Measurements from ENCODE around the gene PSEN1.

The PSEN1 gene

GRCh38 chr14:73242357-73242901, 106.1 kb downstream of the PSEN1 start:
- no peak overlapping the region for H4K91ac ChIP-seq (ENCODE audit: low read depth, low read length)
- no peak overlapping the region for H2AFZ ChIP-seq (ENCODE audit: insufficient read depth, low read length, poor library complexity)
- H2BK12ac ChIP-seq (ENCODE audit: low read length), result no peak overlapping the region
- H3K23ac ChIP-seq (ENCODE audit: low read length), result no peak overlapping the region
- H3K4me1 ChIP-seq (ENCODE audit: control insufficient read depth in 1 of 2, insufficient read depth in 2 of 2, low read length in 2 of 2), result peaks cover 5 to 7% of the 10 kb centered on the region in 2 experiments
- H3K4me3 ChIP-seq (ENCODE audit: low read depth, low read length), result no peak overlapping the region
- H2AK5ac ChIP-seq (ENCODE audit: low read length), result no peak overlapping the region
- H3K18ac ChIP-seq (ENCODE audit: low read length), result no peak overlapping the region
- H3K4ac ChIP-seq (ENCODE audit: low read depth, low read length), result no peak overlapping the region
- no peak overlapping the region for H2BK120ac ChIP-seq (ENCODE audit: insufficient read depth, low read length, poor library complexity)
- H3K27ac ChIP-seq (ENCODE audit: low read depth, low read length), result no peak overlapping the region
- H4K8ac ChIP-seq (ENCODE audit: low read depth, low read length), result no peak overlapping the region
- H3K79me2 ChIP-seq (ENCODE audit: control insufficient read depth, insufficient read depth, low read length, poor library complexity), result no peaks in the 10 kb centered on the region
- H3K9me3 ChIP-seq (ENCODE audit: insufficient read depth, low read depth, low read length), result peaks cover 2% of the 10 kb centered on the region
- H3K36me3 ChIP-seq (ENCODE audit: control insufficient read depth in 1 of 2, insufficient read depth in 2 of 2, low read length in 2 of 2), result no peaks in the 10 kb centered on the region
- no CpG with 5 or more reads among the region's 6 CpGs for WGBS (ENCODE audit: extremely low coverage, insufficient coverage, insufficient read length)
- H3K9ac ChIP-seq (ENCODE audit: low read length), result no peak overlapping the region
- no peak overlapping the region for H3K14ac ChIP-seq (ENCODE audit: low read length)
- H3K79me1 ChIP-seq (ENCODE audit: low read length), result no peaks in the 10 kb centered on the region
- no peak overlapping the region for H4K12ac ChIP-seq (ENCODE audit: low read depth, low read length)
- DNase-seq, result no peak
- peaks cover 31% of the 10 kb centered on the region for H3K27me3 ChIP-seq (ENCODE audit: insufficient read depth, low read length)
- no peak overlapping the region for H3K4me2 ChIP-seq (ENCODE audit: low read length)
- no peak overlapping the region for H2BK5ac ChIP-seq (ENCODE audit: low read depth, low read length, poor library complexity)

GRCh38 chr14:73243341-73243740, 107.0 kb downstream of the PSEN1 start:
- WGBS (ENCODE audit: extremely low coverage, insufficient coverage, insufficient read length), result no CpG with 5 or more reads among the region's 3 CpGs

GRCh38 chr14:73243748-73244147, 107.4 kb downstream of the PSEN1 start:
- Histone ChIP-seq H3K14ac (ENCODE audit: low read length) (no peak overlapping the region), H3K36me3 (ENCODE audit: control insufficient read depth in 1 of 2, insufficient read depth in 2 of 2, low read length in 2 of 2) (no peaks in the 10 kb centered on the region), H3K27me3 (ENCODE audit: insufficient read depth, low read length) (peaks cover 20% of the 10 kb centered on the region), H3K4me2 (ENCODE audit: low read length) (no peak overlapping the region), H3K23ac (ENCODE audit: low read length) (no peak overlapping the region), H3K9ac (ENCODE audit: low read length) (no peak overlapping the region), H3K27ac (ENCODE audit: low read depth, low read length) (no peak overlapping the region), H2BK12ac (ENCODE audit: low read length) (no peak overlapping the region), H3K4ac (ENCODE audit: low read depth, low read length) (no peak overlapping the region), H3K79me2 (ENCODE audit: control insufficient read depth, insufficient read depth, low read length, poor library complexity) (no peaks in the 10 kb centered on the region), H2BK120ac (ENCODE audit: insufficient read depth, low read length, poor library complexity) (no peak overlapping the region), H2AK5ac (ENCODE audit: low read length) (no peak overlapping the region), H4K8ac (ENCODE audit: low read depth, low read length) (no peak overlapping the region), H3K9me3 (ENCODE audit: insufficient read depth, low read depth, low read length) (peaks cover 2% of the 10 kb centered on the region), H2BK5ac (ENCODE audit: low read depth, low read length, poor library complexity) (no peak overlapping the region), H3K18ac (ENCODE audit: low read length) (no peak overlapping the region), H3K4me1 (ENCODE audit: control insufficient read depth in 1 of 2, insufficient read depth in 2 of 2, low read length in 2 of 2) (no peaks in the 10 kb centered on the region), H3K4me3 (ENCODE audit: low read depth, low read length) (no peak overlapping the region), H4K91ac (ENCODE audit: low read depth, low read length) (no peak overlapping the region), H3K79me1 (ENCODE audit: low read length) (no peaks in the 10 kb centered on the region), H2AFZ (ENCODE audit: insufficient read depth, low read length, poor library complexity) (no peak overlapping the region), H4K12ac (ENCODE audit: low read depth, low read length) (no peak overlapping the region)
- no peak for DNase-seq
- no CpG with 5 or more reads among the region's 2 CpGs for WGBS (ENCODE audit: extremely low coverage, insufficient coverage, insufficient read length)

More at GRCh38 chr14:73243341-73243740, 107.0 kb downstream of the PSEN1 start:
- Histone ChIP-seq H3K9ac (ENCODE audit: low read length) (no peak overlapping the region), H3K27ac (ENCODE audit: low read depth, low read length) (no peak overlapping the region), H3K4ac (ENCODE audit: low read depth, low read length) (no peak overlapping the region), H2BK12ac (ENCODE audit: low read length) (no peak overlapping the region), H2AK5ac (ENCODE audit: low read length) (no peak overlapping the region), H3K4me3 (ENCODE audit: low read depth, low read length) (no peak overlapping the region), H3K9me3 (ENCODE audit: insufficient read depth, low read depth, low read length) (peaks cover 2% of the 10 kb centered on the region), H3K23ac (ENCODE audit: low read length) (no peak overlapping the region), H2BK120ac (ENCODE audit: insufficient read depth, low read length, poor library complexity) (no peak overlapping the region), H2AFZ (ENCODE audit: insufficient read depth, low read length, poor library complexity) (no peak overlapping the region), H3K27me3 (ENCODE audit: insufficient read depth, low read length) (peaks cover 22% of the 10 kb centered on the region), H3K4me1 (ENCODE audit: control insufficient read depth in 1 of 2, insufficient read depth in 2 of 2, low read length in 2 of 2) (no peaks in the 10 kb centered on the region), H3K14ac (ENCODE audit: low read length) (no peak overlapping the region), H3K79me1 (ENCODE audit: low read length) (no peaks in the 10 kb centered on the region), H2BK5ac (ENCODE audit: low read depth, low read length, poor library complexity) (no peak overlapping the region), H4K8ac (ENCODE audit: low read depth, low read length) (no peak overlapping the region), H4K12ac (ENCODE audit: low read depth, low read length) (no peak overlapping the region), H3K79me2 (ENCODE audit: control insufficient read depth, insufficient read depth, low read length, poor library complexity) (no peaks in the 10 kb centered on the region), H3K36me3 (ENCODE audit: control insufficient read depth in 1 of 2, insufficient read depth in 2 of 2, low read length in 2 of 2) (no peaks in the 10 kb centered on the region), H3K4me2 (ENCODE audit: low read length) (no peak overlapping the region), H3K18ac (ENCODE audit: low read length) (no peak overlapping the region), H4K91ac (ENCODE audit: low read depth, low read length) (no peak overlapping the region)
- no peak for DNase-seq

GRCh38 chr14:73244541-73245290, 108.4 kb downstream of the PSEN1 start:
- Histone ChIP-seq H3K27me3 (ENCODE audit: insufficient read depth, low read length) (peaks cover 13% of the 10 kb centered on the region), H2BK120ac (ENCODE audit: insufficient read depth, low read length, poor library complexity) (no peak overlapping the region), H2AFZ (ENCODE audit: insufficient read depth, low read length, poor library complexity) (no peak overlapping the region), H2BK5ac (ENCODE audit: low read depth, low read length, poor library complexity) (no peak overlapping the region), H2BK12ac (ENCODE audit: low read length) (no peak overlapping the region), H3K9ac (ENCODE audit: low read length) (no peak overlapping the region), H4K12ac (ENCODE audit: low read depth, low read length) (no peak overlapping the region), H4K8ac (ENCODE audit: low read depth, low read length) (no peak overlapping the region), H3K4me3 (ENCODE audit: low read depth, low read length) (no peak overlapping the region), H3K79me2 (ENCODE audit: control insufficient read depth, insufficient read depth, low read length, poor library complexity) (no peaks in the 10 kb centered on the region), H3K14ac (ENCODE audit: low read length) (no peak overlapping the region), H3K36me3 (ENCODE audit: control insufficient read depth in 1 of 2, insufficient read depth in 2 of 2, low read length in 2 of 2) (no peaks in the 10 kb centered on the region), H3K79me1 (ENCODE audit: low read length) (no peaks in the 10 kb centered on the region), H3K27ac (ENCODE audit: low read depth, low read length) (no peak overlapping the region), H3K23ac (ENCODE audit: low read length) (no peak overlapping the region), H2AK5ac (ENCODE audit: low read length) (no peak overlapping the region), H4K91ac (ENCODE audit: low read depth, low read length) (no peak overlapping the region), H3K4ac (ENCODE audit: low read depth, low read length) (no peak overlapping the region), H3K18ac (ENCODE audit: low read length) (no peak overlapping the region), H3K4me1 (ENCODE audit: control insufficient read depth in 1 of 2, insufficient read depth in 2 of 2, low read length in 2 of 2) (no peaks in the 10 kb centered on the region), H3K9me3 (ENCODE audit: insufficient read depth, low read depth, low read length) (no peaks in the 10 kb centered on the region), H3K4me2 (ENCODE audit: low read length) (no peak overlapping the region)
- WGBS (ENCODE audit: extremely low coverage, insufficient coverage, insufficient read length), result no CpG with 5 or more reads among the region's 14 CpGs
- DNase-seq, result no peak

Data from trophoblast cell (in vitro differentiated cells and primary cell).